Fibroblast of gingiva (primary cell): Measurements from ENCODE around the gene ACSM4.
"Not testable (repeated sequence)": the region's sequence is repeated elsewhere in the genome, so short reads cannot be mapped to it uniquely, and the experiment has no call there.

Experiments
- DNase-seq: peaks from one replicate; pipeline ENCODE4 v3.0.0-alpha.2; 2011; ENCODE audit warnings: low read depth

Gene ACSM4

DNA sequence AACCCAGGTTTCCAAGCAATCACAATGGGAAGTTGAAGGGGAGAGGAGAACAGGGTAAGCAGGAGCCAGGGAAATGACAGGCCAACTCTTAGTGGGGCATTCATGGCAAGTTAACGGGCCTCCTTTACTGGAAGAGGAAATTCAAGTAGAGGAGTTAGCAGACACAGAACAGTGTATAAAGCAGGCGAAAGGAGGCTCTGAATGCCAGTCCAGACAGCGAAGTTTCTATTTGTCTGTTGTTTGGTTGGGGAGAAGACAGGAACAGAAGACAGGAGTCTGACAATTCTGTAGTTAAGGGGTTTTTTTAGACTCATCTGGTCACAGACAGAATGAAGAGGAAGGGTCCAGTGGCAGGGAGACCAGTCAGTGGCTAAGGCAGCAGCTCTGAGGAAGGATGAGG, at the start of gene ACSM4:
Gene ACSM4, plus strand, starts transcription at position 301 of the 400 bp plus-strand sequence. CDS start 260 bp downstream, outside the sequence.
- no peak for DNase-seq

DNA sequence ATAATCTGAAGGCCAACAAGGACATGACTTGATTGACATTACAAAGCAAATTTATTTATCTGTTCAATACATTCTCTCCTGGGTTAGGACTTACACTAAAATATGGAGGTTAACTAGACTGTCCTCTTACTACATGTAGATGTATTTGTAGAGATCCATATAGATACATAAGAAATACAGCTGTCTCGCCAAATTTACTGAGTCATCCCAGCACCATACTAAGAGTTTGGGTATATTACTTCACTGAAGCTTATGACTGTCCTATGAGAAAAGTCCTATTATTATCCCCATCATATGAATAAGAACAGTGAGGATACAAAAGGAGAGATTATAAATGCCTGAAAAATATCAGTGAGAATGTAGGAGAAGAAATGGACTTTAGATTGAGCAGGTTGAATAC, 44.8 kb upstream of the ACSM4 start:
- DNase-seq: no peak

GRCh38 chr12:7264538-7264937, 39.3 kb upstream of the ACSM4 start:
- DNase-seq: no peak

- no peak for DNase-seq
These were observed 38.6 kb upstream of the ACSM4 start for GRCh38 chr12:7265251-7265650.

DNA sequence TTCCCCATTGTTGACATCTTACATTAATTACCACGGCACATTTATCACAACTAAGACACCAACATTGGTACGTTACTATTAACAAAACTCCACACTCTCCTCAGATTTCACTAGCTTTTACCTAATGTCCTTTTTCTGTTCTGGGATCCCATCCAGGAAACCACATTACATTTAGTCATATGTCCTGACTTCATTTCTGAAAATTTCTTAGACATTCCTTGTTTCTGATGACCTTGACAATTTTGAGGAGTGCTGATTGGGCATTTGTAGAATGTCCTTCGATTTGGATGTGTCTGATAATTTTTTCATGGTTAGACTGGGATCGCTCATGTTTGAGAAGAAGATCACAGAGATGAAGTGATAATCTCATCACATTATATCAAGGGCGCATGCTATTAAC, 34.6 kb upstream of the ACSM4 start:
- no peak for DNase-seq

DNA sequence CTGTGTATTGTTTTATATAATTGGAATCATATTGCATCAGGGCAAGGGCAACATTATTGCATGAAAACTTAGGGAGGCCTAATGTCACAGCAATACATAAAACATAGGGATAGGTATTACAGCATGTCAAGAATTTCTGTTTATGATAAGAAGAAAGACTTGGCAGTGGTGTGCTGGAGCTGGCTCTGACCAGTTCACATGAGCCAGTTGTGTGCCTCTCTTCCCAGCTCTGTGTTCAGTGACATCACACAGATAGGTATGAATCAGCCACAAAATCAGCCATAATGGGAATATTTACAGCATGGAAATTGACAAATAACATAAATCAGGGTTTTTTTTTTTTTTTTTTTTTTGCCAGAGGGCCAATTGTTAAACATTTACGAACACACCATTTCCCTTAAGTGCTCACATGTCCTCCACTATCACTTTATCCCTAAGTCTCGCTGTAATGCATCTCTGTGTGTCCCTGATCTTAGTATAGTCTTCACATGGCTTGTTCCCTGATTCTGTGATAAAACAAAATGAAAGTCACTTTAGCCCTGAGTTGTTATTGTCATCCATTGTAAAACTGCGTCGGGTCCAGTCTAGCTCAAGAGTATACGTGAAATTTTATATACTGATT, 31.9 kb upstream of the ACSM4 start:
- no peak for DNase-seq

- not testable (repeated sequence) for DNase-seq
These were observed 28.4 kb upstream of the ACSM4 start for GRCh38 chr12:7275482-7275881.

DNA sequence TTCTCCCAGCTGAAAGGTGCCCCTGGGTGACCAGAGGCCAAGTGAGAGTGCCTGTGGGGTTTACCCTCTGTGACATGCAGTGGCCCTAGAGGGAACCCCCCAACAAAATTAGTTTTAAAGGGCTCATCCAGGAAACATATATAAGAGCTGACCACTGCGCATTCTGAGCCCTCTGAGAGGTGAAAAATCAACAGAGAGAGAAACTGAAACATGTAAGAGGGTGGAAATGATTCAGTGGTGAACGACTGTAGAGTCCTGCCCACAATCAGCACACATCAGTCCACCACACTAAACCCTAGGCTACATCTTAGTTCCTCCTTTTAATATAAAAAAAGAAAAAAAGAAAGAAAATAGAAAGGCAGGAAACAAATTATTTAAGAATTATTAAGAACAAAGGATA, 21.0 kb upstream of the ACSM4 start:
- no peak for DNase-seq

DNA sequence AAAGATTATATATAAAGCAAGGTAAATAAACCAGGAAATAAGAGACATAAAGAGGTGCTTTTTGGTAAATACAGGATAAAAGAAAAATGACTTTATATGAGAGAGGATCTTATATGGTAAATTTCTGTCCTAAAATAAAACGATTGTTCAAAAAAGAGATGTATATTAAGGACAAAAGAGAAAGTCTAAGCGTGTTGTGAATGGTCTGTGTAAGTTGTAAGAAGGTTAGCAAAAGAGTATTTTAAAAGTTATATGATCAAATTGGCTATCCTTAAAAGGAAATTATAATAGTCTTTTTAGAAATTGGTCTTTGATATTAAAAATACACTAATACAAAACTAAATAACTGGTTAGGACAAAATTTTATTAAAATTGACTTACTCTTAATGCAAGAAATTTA, 14.1 kb upstream of the ACSM4 start:
- DNase-seq: no peak

DNA sequence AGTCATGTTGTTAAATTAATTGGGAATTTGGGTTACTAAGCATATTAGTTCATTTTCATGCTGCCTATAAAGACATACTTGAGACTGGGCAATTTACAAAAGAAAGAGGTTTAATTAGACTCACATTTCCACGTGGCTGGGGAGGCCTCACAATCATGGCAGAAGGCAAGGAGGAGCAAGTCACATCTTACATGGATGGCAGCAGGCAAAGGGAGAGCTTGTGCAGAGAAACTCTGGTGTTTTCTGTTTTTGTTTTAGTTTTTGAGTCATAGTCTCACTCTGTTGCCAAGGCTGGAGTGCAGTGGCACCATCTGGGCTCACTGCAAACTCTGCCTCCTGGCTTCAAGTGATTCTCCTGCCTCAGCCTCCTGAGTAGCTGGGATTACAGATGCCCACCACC, 13.3 kb upstream of the ACSM4 start:
- DNase-seq: not testable (repeated sequence)

GRCh38 chr12:7292300-7292699, 11.6 kb upstream of the ACSM4 start:
- no peak for DNase-seq

DNA sequence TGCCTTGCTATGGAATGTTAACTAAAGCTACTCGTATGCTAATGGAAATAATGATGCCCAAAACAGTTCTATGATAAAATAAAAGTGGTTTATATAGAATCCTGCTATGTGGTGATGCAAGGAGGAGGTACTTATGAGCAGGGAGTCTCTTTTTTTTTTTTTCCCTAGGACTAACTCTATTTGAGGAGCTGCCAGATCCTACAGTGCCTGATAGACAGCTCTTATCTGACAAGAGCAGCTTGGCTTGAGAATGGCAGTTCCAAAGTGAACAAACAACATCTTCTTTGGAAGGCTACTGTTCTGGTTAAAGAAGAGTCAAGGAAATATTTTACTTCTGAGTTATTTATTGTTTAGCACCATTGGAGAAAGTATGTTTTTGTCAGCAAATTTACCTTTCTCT, 10.2 kb upstream of the ACSM4 start:
- DNase-seq: no peak

GRCh38 chr12:7295529-7295928, 8.3 kb upstream of the ACSM4 start:
- DNase-seq: no peak

GRCh38 chr12:7297865-7298264, 6.0 kb upstream of the ACSM4 start:
- DNase-seq: no peak

GRCh38 chr12:7302266-7302986, 1.4 kb upstream of the ACSM4 start:
- no peak for DNase-seq

DNA sequence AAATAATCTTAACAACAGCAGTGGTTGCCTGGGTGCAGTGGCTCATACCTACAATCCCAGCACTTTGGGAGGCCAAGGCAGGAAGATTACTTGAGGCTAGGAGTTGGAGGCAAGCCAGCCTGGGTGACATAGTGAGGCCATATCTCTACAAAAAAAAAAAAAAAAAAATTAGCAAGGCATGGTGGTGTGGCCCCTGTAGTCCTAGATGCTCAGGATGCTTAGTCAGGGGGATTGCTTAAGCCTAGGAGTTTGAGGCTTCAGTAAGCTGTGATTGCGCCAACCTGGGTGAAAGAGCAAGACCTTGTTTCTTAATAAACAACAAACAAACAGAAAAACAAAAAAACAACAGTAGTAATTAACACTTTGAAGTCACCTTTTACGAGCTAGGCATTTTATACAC, 642 bp upstream of the ACSM4 start:
- no peak for DNase-seq

DNA sequence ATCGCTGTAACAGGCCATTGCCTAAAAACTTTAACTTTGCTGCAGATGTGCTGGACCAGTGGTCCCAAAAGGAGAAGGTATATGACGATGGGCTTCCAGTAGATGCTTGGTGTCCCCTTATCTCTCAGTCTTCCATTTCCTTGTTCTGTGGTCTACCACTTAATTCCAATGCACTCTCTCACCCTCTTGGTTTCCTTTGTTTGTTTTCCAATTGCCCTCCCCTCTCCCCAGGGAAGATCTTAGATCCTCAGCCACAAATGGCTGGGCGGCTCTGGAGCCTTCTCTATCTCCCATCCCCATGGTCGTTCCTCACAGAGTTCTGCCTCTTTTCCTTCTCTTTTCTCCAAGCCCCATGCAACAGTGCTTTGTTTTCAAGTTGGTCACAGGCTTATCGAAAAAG, 584 bp downstream of the ACSM4 start:
- DNase-seq: no peak

DNA sequence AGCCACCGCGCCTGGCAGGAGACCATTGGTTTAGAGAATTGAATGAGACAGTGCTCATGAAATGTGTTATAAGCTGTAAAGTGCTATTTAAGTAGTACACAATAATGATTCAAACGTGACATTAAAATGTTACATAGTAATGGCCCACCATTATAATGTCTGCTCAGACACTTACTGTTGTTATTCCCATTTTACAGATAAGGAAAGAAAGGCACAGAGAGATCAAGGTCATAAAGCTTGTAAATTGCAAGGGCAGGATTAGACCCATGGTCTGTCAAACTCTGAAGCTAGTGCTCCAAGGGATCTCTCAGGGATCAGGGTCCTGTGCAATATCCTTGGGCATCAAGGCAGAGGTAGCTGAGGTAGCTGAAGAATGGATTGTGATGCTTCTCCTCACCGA, 6.2 kb downstream of the ACSM4 start:
- DNase-seq: no peak

GRCh38 chr12:7319930-7320329, 16.1 kb downstream of the ACSM4 start:
- no peak for DNase-seq

DNA sequence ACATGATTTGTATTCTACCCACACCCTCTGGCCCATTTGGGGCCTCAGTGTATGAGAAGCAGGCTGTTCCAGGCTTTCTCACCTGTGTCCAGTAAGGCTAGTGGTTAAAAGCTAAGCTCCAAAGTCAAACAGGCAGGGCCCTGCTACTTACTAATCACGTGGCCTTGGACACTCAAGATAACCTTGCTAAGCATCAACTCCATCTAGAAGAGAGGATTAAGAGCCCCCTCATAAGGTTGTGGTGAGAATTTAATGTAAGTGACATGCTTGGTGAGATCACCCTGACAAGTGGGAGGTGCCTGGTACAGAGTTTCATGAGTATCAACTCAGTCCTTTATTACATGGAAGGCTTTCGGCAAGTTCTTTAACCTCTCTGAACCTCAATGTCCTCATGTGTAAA, 17.8 kb downstream of the ACSM4 start:
- no peak for DNase-seq

DNA sequence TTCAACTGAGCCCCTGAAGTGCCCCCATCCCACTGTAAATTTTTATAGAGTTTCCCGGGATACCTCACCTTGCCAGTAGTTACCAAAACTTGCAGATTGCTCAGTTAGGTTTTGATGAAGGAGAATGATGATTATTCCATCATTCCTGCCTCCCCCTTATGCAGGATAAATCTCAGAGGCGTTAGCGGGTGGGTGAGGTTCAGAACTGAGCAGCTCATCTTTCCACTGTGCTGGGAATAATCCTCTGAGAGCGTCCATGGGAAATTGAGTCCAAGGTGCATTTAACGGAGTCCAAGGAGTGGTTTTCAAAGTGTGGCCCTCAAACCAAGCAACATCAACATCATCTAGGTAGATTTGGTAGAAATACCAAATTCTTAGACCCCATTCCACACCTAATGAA, 18.7 kb downstream of the ACSM4 start:
- DNase-seq: no peak

GRCh38 chr12:7324176-7324575, 20.3 kb downstream of the ACSM4 start:
- DNase-seq: no peak

GRCh38 chr12:7327918-7328317, 24.0 kb downstream of the ACSM4 start:
- no peak for DNase-seq

GRCh38 chr12:7337790-7338189, 33.9 kb downstream of the ACSM4 start:
- DNase-seq: not testable (repeated sequence)
